Dendritic cell treated with granulocyte-macrophage colony-stimulating factor and Interleukin-4, amounts not matched to agents 40 ng/mL and 50 ng/mL, for 4 days (primary cell): ENCODE measurements around the gene CACNA1B.

Experiments used
- H3K27ac Mint-ChIP-seq: one replicate; pipeline ENCODE4 v1.8.0; 2022; ENCODE audit warnings: mild to moderate bottlenecking, mixed read lengths
- H3K27me3 Mint-ChIP-seq: one replicate; pipeline ENCODE4 v1.8.0; 2022; ENCODE audit warnings: mild to moderate bottlenecking, mixed read lengths
- H3K36me3 Mint-ChIP-seq: one replicate; pipeline ENCODE4 v1.8.0; 2022; ENCODE audit warnings: low read depth, mixed read lengths
- H3K4me1 Mint-ChIP-seq: one replicate; pipeline ENCODE4 v1.8.0; 2022; ENCODE audit warnings: low read depth, mixed read lengths
- H3K4me3 Mint-ChIP-seq: one replicate; pipeline ENCODE4 v1.8.0; 2022; ENCODE audit warnings: mild to moderate bottlenecking, moderate library complexity, mixed read lengths
- H3K9me3 Mint-ChIP-seq: one replicate; pipeline ENCODE4 v1.8.0; 2022; ENCODE audit warnings: mixed read lengths
- intact Hi-C: fragments of 100-400 bp; cut with micrococcal nuclease; formaldehyde crosslinking; loops from one replicate; pipeline ENCODE4 v1.15.0; 2022

Gene CACNA1B

GRCh38 chr9:137916540-137916939 lies 39.0 kb downstream of the CACNA1B start:
- H3K4me3 Mint-ChIP-seq = no peak overlapping the region
- no peak overlapping the region for H3K27ac Mint-ChIP-seq
- H3K4me1 Mint-ChIP-seq = no peaks in the 10 kb centered on the region
- H3K36me3 Mint-ChIP-seq = no peaks in the 10 kb centered on the region
- intact Hi-C loops = no loop called here
- peaks cover 9% of the 10 kb centered on the region for H3K27me3 Mint-ChIP-seq
- no peaks in the 10 kb centered on the region for H3K9me3 Mint-ChIP-seq

- H3K27ac Mint-ChIP-seq = no peak overlapping the region
- intact Hi-C loops = no loop called here
- H3K4me1 Mint-ChIP-seq = no peaks in the 10 kb centered on the region
- H3K27me3 Mint-ChIP-seq = peaks cover 8% of the 10 kb centered on the region
- H3K9me3 Mint-ChIP-seq = no peaks in the 10 kb centered on the region
- no peaks in the 10 kb centered on the region for H3K36me3 Mint-ChIP-seq
- no peak overlapping the region for H3K4me3 Mint-ChIP-seq
These were observed 39.5 kb downstream of the CACNA1B start for GRCh38 chr9:137917116-137917515.

- Mint-ChIP-seq H3K4me3 (no peak overlapping the region), H3K4me1 (no peaks in the 10 kb centered on the region)
- intact Hi-C loops = no loop called here
These were observed 40.2 kb downstream of the CACNA1B start for GRCh38 chr9:137917795-137918194.

GRCh38 chr9:137918331-137919094 lies 40.9 kb downstream of the CACNA1B start:
- Mint-ChIP-seq H3K27me3 (peaks cover 6% of the 10 kb centered on the region), H3K4me3 (no peak overlapping the region), H3K9me3 (no peaks in the 10 kb centered on the region), H3K27ac (no peak overlapping the region), H3K4me1 (no peaks in the 10 kb centered on the region), H3K36me3 (no peaks in the 10 kb centered on the region)
- intact Hi-C loops = no loop called here

More at GRCh38 chr9:137917795-137918194, 40.2 kb downstream of the CACNA1B start:
- no peak overlapping the region for H3K27ac Mint-ChIP-seq
- H3K9me3 Mint-ChIP-seq = no peaks in the 10 kb centered on the region
- H3K27me3 Mint-ChIP-seq = peaks cover 6% of the 10 kb centered on the region
- H3K36me3 Mint-ChIP-seq = no peaks in the 10 kb centered on the region

DNA sequence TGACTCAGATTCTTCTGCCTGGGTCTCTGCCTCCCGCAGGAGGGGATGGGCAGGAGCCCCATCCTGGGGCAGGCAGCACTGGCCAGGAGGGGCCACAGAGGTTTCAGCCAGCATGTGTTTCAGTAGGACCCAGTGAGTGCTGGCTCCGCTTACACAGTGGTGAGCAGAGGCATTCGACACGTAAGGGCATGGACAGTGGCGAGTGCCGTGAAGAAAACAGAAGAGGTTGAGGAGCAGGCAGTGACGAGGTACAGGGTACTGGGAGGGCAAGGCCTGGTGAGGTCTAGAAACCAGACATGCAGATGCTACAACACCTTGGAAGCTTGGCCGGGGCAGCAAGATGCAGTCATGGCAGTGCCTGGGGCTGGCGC lies 41.5 kb downstream of the CACNA1B start:
- H3K4me1 Mint-ChIP-seq = no peaks in the 10 kb centered on the region
- H3K9me3 Mint-ChIP-seq = no peaks in the 10 kb centered on the region
- H3K27ac Mint-ChIP-seq = no peak overlapping the region
- intact Hi-C loops = no loop called here
- no peak overlapping the region for H3K4me3 Mint-ChIP-seq
- H3K36me3 Mint-ChIP-seq = no peaks in the 10 kb centered on the region
- peaks cover 5% of the 10 kb centered on the region for H3K27me3 Mint-ChIP-seq

DNA sequence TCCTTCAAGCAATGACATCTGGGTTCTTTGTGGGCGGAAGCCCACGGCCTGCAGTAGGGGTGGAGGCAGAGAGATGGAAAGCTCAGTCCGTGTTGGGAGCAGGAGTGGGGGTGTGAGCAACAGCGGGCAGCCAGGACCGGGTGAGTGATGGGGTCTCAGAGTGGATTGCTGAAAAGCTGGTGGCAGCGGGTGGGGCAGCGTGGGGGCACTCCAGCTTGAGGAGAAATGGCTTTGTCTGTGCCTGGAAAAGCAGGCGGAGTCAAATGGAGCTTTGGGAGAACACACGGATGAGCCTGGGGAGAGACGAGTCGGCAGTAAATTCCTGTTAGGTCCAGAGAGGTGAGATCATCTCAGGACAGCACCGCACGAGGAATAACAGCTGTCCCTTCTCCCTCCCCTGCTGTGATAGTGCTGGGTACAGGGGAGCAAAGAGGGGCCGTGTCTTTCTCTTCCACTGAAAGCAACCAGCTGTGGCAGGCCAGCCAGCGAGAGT lies 42.1 kb downstream of the CACNA1B start:
- intact Hi-C loops = no loop called here
- Mint-ChIP-seq H3K4me3 (no peak overlapping the region), H3K36me3 (no peaks in the 10 kb centered on the region), H3K4me1 (no peaks in the 10 kb centered on the region), H3K9me3 (no peaks in the 10 kb centered on the region), H3K27me3 (peaks cover 3% of the 10 kb centered on the region), H3K27ac (no peak overlapping the region)

- H3K27me3 Mint-ChIP-seq = peaks cover 3% of the 10 kb centered on the region
- no peak overlapping the region for H3K27ac Mint-ChIP-seq
- no peaks in the 10 kb centered on the region for H3K4me1 Mint-ChIP-seq
- no peaks in the 10 kb centered on the region for H3K36me3 Mint-ChIP-seq
- intact Hi-C loops = no loop called here
- no peak overlapping the region for H3K4me3 Mint-ChIP-seq
- H3K9me3 Mint-ChIP-seq = no peaks in the 10 kb centered on the region
These were observed 43.2 kb downstream of the CACNA1B start for GRCh38 chr9:137920753-137921152.

GRCh38 chr9:137924169-137924568 lies 46.6 kb downstream of the CACNA1B start:
- H3K4me3 Mint-ChIP-seq = no peak overlapping the region
- H3K9me3 Mint-ChIP-seq = peaks cover 14% of the 10 kb centered on the region
- no peak overlapping the region for H3K27ac Mint-ChIP-seq
- intact Hi-C loops = no loop called here
- H3K36me3 Mint-ChIP-seq = no peaks in the 10 kb centered on the region
- no peaks in the 10 kb centered on the region for H3K27me3 Mint-ChIP-seq
- H3K4me1 Mint-ChIP-seq = no peaks in the 10 kb centered on the region

GRCh38 chr9:137924761-137925369 lies 47.3 kb downstream of the CACNA1B start:
- Mint-ChIP-seq H3K4me1 (no peaks in the 10 kb centered on the region), H3K4me3 (no peak overlapping the region)

DNA sequence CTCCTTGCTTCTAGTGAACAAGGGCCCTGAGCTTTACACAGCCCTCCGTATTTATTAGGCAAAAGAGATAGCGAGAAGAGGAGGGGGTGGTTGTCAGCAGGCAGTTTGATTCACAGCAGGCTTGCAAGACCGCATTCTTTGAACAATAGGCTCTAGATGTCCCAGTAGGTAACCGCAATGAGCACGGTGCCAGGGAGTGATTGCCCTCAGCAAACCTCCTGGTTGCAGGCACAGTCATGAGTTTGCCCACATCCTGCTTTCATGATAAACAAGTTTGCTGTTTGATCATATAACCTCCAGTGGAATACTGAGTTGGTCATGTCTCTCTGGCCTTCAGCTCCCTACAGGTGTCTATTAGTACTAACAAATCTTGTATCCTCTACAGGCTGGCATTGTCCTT lies 66.1 kb downstream of the CACNA1B start:
- Mint-ChIP-seq H3K27ac (no peak overlapping the region), H3K4me1 (no peaks in the 10 kb centered on the region), H3K9me3 (peaks cover 40% of the 10 kb centered on the region), H3K27me3 (peaks cover 2% of the 10 kb centered on the region), H3K4me3 (no peak overlapping the region), H3K36me3 (no peaks in the 10 kb centered on the region)
- intact Hi-C loops = no loop called here

More at GRCh38 chr9:137924761-137925369, 47.3 kb downstream of the CACNA1B start:
- Mint-ChIP-seq H3K36me3 (no peaks in the 10 kb centered on the region), H3K27ac (no peak overlapping the region), H3K9me3 (peaks cover 14% of the 10 kb centered on the region), H3K27me3 (no peaks in the 10 kb centered on the region)
- intact Hi-C loops = no loop called here

- H3K4me1 Mint-ChIP-seq = no peaks in the 10 kb centered on the region
- H3K27ac Mint-ChIP-seq = no peak overlapping the region
- intact Hi-C loops = no loop called here
- H3K36me3 Mint-ChIP-seq = no peaks in the 10 kb centered on the region
- H3K4me3 Mint-ChIP-seq = no peak overlapping the region
- H3K9me3 Mint-ChIP-seq = peaks cover 31% of the 10 kb centered on the region
- H3K27me3 Mint-ChIP-seq = no peaks in the 10 kb centered on the region
These were observed 68.0 kb downstream of the CACNA1B start for GRCh38 chr9:137945581-137945980.

GRCh38 chr9:137946993-137947392 lies 69.4 kb downstream of the CACNA1B start:
- Mint-ChIP-seq H3K27ac (no peak overlapping the region), H3K9me3 (peaks cover 31% of the 10 kb centered on the region), H3K4me1 (no peaks in the 10 kb centered on the region), H3K36me3 (no peaks in the 10 kb centered on the region), H3K27me3 (no peaks in the 10 kb centered on the region), H3K4me3 (no peak overlapping the region)
- intact Hi-C loops = no loop called here

- H3K27ac Mint-ChIP-seq = no peak overlapping the region
- intact Hi-C loops = no loop called here
- no peaks in the 10 kb centered on the region for H3K4me1 Mint-ChIP-seq
- no peaks in the 10 kb centered on the region for H3K36me3 Mint-ChIP-seq
- H3K9me3 Mint-ChIP-seq = peaks cover 22% of the 10 kb centered on the region
- H3K27me3 Mint-ChIP-seq = no peaks in the 10 kb centered on the region
- no peak overlapping the region for H3K4me3 Mint-ChIP-seq
These were observed 71.1 kb downstream of the CACNA1B start for GRCh38 chr9:137948642-137949041.

- H3K4me1 Mint-ChIP-seq = no peaks in the 10 kb centered on the region
- H3K4me3 Mint-ChIP-seq = no peak overlapping the region
- H3K36me3 Mint-ChIP-seq = no peaks in the 10 kb centered on the region
- H3K27me3 Mint-ChIP-seq = no peaks in the 10 kb centered on the region
- intact Hi-C loops = no loop called here
- peaks cover 18% of the 10 kb centered on the region for H3K9me3 Mint-ChIP-seq
- no peak overlapping the region for H3K27ac Mint-ChIP-seq
These were observed 71.7 kb downstream of the CACNA1B start for GRCh38 chr9:137949260-137949659.
